ENCODE measurements around the gene ADAMTS17. TPM values are rescaled to one million over a fixed set of nuclear protein-coding genes. Genes with fewer than 3 reads are reported as not detected.

ADAMTS17 gene
- total and polyA plus RNA-seq, 9 of the 15 experiments (the other 6 are each of a cell fraction or from before 2014, with no cell fraction given) = 0.01 to 0.14 (median 0.07) TPM; not detected in 6

DNA sequence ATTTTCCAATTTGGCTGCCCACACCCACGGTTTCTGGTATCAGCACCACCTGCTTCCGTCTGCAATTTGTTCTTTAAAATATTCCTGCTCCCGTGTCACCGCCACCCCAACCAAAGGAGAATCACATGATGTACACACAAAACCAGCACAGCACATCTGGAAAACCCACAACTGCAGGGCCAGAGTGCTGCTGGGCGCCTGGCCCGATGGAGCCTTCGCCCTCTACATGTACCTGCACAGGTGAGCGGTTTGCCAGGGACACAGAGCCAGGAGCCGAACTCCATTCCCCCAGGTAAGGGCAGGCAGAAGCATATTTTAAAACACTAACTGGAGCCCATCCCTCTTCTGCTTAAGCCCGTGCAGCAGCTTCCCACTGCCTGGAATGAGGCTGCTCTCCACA is 75.6 kb downstream of the ADAMTS17 start:
- TF ChIP-seq FIP1L1 (IDR thresholded peaks at IDR 0.05; ENCODE audit: low read depth, low read length, poor library complexity, severe bottlenecking) (no peak), RNF2 (IDR thresholded peaks at IDR 0.05) (no peak), RBM39 (optimal IDR thresholded peaks at IDR 0.05; ENCODE audit: low read depth, low read length) (no peak), KAT8 (IDR thresholded peaks at IDR 0.05; ENCODE audit: low read depth) (no peak), SP2 (IDR thresholded peaks at IDR 0.05; ENCODE audit: extremely low read depth, low read depth, low read length, poor library complexity, severe bottlenecking) (no peak)
- TF ChIP-seq, protein P1, sequence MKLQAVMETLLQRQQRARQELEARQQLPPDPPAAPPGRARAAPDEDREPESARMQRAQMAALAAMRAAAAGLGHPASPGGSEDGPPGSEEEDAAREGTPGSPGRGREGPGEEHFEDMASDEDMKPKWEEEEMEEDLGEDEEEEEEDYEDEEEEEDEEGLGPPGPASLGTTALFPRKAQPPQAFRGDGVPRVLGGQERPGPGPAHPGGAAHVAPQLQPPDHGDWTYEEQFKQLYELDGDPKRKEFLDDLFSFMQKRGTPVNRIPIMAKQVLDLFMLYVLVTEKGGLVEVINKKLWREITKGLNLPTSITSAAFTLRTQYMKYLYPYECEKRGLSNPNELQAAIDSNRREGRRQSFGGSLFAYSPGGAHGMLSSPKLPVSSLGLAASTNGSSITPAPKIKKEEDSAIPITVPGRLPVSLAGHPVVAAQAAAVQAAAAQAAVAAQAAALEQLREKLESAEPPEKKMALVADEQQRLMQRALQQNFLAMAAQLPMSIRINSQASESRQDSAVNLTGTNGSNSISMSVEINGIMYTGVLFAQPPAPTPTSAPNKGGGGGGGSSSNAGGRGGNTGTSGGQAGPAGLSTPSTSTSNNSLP (IDR thresholded peaks at IDR 0.05; ENCODE audit: borderline replicate concordance, low read depth, low read length) = no peak
- TF ChIP-seq, protein P2, sequence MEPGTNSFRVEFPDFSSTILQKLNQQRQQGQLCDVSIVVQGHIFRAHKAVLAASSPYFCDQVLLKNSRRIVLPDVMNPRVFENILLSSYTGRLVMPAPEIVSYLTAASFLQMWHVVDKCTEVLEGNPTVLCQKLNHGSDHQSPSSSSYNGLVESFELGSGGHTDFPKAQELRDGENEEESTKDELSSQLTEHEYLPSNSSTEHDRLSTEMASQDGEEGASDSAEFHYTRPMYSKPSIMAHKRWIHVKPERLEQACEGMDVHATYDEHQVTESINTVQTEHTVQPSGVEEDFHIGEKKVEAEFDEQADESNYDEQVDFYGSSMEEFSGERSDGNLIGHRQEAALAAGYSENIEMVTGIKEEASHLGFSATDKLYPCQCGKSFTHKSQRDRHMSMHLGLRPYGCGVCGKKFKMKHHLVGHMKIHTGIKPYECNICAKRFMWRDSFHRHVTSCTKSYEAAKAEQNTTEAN (CRISPR knock-in tag; IDR thresholded peaks at IDR 0.05) = no peak
- TF ChIP-seq, protein P3, sequence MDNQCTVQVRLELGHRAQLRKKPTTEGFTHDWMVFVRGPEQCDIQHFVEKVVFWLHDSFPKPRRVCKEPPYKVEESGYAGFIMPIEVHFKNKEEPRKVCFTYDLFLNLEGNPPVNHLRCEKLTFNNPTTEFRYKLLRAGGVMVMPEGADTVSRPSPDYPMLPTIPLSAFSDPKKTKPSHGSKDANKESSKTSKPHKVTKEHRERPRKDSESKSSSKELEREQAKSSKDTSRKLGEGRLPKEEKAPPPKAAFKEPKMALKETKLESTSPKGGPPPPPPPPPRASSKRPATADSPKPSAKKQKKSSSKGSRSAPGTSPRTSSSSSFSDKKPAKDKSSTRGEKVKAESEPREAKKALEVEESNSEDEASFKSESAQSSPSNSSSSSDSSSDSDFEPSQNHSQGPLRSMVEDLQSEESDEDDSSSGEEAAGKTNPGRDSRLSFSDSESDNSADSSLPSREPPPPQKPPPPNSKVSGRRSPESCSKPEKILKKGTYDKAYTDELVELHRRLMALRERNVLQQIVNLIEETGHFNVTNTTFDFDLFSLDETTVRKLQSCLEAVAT (IDR thresholded peaks at IDR 0.05) = no peak
- H3K27me3 ChIP-seq (ENCODE audit: control insufficient read depth in 2 of 2, insufficient read depth in 2 of 2, low read length in 2 of 2) = peaks cover 12 to 41% of the 10 kb centered on the region in 2 experiments; a peak in 3 of 5 replicates
- H2AFZ ChIP-seq (ENCODE audit: low read depth, low read length) = no peak overlapping the region
- BruUV-seq (replicated peaks) = no TSS peak
- H3K4me2 ChIP-seq (ENCODE audit: insufficient read depth, low read length) = no peak overlapping the region
- intact Hi-C loops (cut with micrococcal nuclease) = no loop called here
- H3K4me1 ChIP-seq (replicated peaks in 1 of 2; ENCODE audit: control insufficient read depth in 2 of 2, insufficient read depth in 2 of 2, low read length in 2 of 2) = no peaks in the 10 kb centered on the region
- FAIRE-seq (no peak), ATAC-seq (no peak), DNase-seq (ENCODE audit: extremely low read depth in 1 of 4, low spot score in 3 of 4) (no peak)
- no peaks in the 10 kb centered on the region for H3K79me2 ChIP-seq (ENCODE audit: control insufficient read depth, insufficient read depth, low read length)
- ChIA-PET CTCF (ENCODE audit: low intra/inter-chr PET ratio) (no interaction called here), POLR2A (interaction anchor here (1.3 kb wide), 1 partner anchor 24 kb away, joined by 3 read pairs; no protein-coding TSS in a partner anchor)
- H3K9me1 ChIP-seq (ENCODE audit: control insufficient read depth, insufficient read depth, low read length) = no peaks in the 10 kb centered on the region
- no peak overlapping the region for H3K9ac ChIP-seq (ENCODE audit: insufficient read depth in 1 of 2, low read depth in 2 of 2, low read length in 2 of 2)
- 0% methylated on average over 10 of the region's 10 CpGs for WGBS (ENCODE audit: insufficient coverage, low coverage, missing lambda C conversion rate)
- H3K4me3 ChIP-seq = no peak overlapping the region
- no peak overlapping the region for H3K27ac ChIP-seq (ENCODE audit: extremely low read depth, low read depth, low read length)
- no peaks in the 10 kb centered on the region for H3K36me3 ChIP-seq (ENCODE audit: control insufficient read depth, insufficient read depth, low read length)
- in situ Hi-C loops (cut with MboI) = no loop called here
- no peaks in the 10 kb centered on the region for H4K20me1 ChIP-seq (replicated peaks; ENCODE audit: control insufficient read depth, insufficient read depth, low read length)
- no peaks in the 10 kb centered on the region for H3K9me3 ChIP-seq (replicated peaks; ENCODE audit: control insufficient read depth, insufficient read depth, low read depth, low read length)
